KMS-11 (cell line): Measurements from ENCODE around the gene FBXW12.

Experiments
- H2AFZ ChIP-seq: fragments of 200-600 bp; sonication (generic); 2 replicates; pipeline ENCODE4 v1.6.1; 2016; ENCODE audit warnings: antibody characterized with exemption, mixed run types, low read depth
- H3K27ac ChIP-seq: fragments of 200-600 bp; sonication (generic); 2 replicates; pipeline ENCODE4 v1.6.1; 2016; ENCODE audit warnings: mild to moderate bottlenecking, mixed run types
- H3K27me3 ChIP-seq: fragments of 200-600 bp; sonication (generic); 2 replicates; pipeline ENCODE4 v1.6.1; 2017; ENCODE audit warnings: mild to moderate bottlenecking, low read depth, mixed run types, moderate library complexity; ENCODE audit not compliant: insufficient read depth
- H3K36me3 ChIP-seq: fragments of 200-600 bp; sonication (generic); 2 replicates; pipeline ENCODE4 v1.6.1; 2017; ENCODE audit warnings: mild to moderate bottlenecking, mixed run types; ENCODE audit not compliant: insufficient read depth
- H3K4me1 ChIP-seq: fragments of 200-600 bp; sonication (generic); 2 replicates; pipeline ENCODE4 v1.6.1; 2016; ENCODE audit warnings: mild to moderate bottlenecking, low read depth, mixed run types; ENCODE audit not compliant: poor library complexity, severe bottlenecking
- H3K4me2 ChIP-seq: fragments of 200-600 bp; sonication (generic); 2 replicates; pipeline ENCODE4 v1.7.0; 2016; ENCODE audit warnings: mild to moderate bottlenecking, mixed run types
- H3K4me3 ChIP-seq: fragments of 200-600 bp; sonication (generic); IDR thresholded peaks from 2 replicates; pipeline ENCODE4 v1.6.1; 2017; ENCODE audit warnings: low read depth, low read length, mixed read lengths; ENCODE audit not compliant: insufficient read depth
- H3K79me2 ChIP-seq: fragments of 200-600 bp; sonication (generic); 2 replicates; pipeline ENCODE4 v1.6.1; 2016; ENCODE audit warnings: low read depth, mixed run types; ENCODE audit not compliant: insufficient read depth
- H3K9ac ChIP-seq: fragments of 200-600 bp; sonication (generic); 2 replicates; pipeline ENCODE4 v1.6.1; 2016; ENCODE audit warnings: mild to moderate bottlenecking, mixed run types
- H4K20me1 ChIP-seq: fragments of 200-600 bp; sonication (generic); 2 replicates; pipeline ENCODE4 v1.6.1; 2016; ENCODE audit warnings: mild to moderate bottlenecking, mixed run types; ENCODE audit not compliant: insufficient read depth
- TF ChIP-seq, protein P1 (sequence below): fragments of 200-600 bp; sonication (generic); conservative IDR thresholded peaks from 2 replicates; pipeline ENCODE4 v1.6.1; 2017; ENCODE audit warnings: low read depth, mild to moderate bottlenecking, antibody characterized with exemption, low read length, moderate library complexity, mixed read lengths

The FBXW12 gene

DNA sequence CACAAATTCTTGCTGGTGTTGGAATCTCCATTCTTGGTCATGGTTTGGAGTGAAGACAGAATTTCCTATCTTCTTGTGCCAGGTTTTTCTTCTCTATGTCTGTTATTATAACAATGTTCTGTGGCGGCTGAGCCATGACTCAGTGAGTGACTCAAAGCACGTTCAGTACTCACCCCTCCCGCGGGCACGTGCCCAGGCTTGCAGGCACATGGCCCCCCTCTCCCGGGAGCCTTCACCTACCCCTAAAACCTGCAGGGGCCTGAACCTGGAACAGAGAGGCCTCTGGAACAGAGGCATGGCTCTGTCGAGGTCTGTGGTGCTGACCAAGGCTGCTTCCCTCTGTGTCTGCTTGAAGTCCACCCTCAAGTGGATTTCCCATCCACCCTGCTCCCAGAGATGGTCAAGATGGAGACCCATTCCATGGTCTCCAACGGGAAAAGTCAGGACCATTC is 30.3 kb downstream of the FBXW12 start:
- TF ChIP-seq, protein P1, sequence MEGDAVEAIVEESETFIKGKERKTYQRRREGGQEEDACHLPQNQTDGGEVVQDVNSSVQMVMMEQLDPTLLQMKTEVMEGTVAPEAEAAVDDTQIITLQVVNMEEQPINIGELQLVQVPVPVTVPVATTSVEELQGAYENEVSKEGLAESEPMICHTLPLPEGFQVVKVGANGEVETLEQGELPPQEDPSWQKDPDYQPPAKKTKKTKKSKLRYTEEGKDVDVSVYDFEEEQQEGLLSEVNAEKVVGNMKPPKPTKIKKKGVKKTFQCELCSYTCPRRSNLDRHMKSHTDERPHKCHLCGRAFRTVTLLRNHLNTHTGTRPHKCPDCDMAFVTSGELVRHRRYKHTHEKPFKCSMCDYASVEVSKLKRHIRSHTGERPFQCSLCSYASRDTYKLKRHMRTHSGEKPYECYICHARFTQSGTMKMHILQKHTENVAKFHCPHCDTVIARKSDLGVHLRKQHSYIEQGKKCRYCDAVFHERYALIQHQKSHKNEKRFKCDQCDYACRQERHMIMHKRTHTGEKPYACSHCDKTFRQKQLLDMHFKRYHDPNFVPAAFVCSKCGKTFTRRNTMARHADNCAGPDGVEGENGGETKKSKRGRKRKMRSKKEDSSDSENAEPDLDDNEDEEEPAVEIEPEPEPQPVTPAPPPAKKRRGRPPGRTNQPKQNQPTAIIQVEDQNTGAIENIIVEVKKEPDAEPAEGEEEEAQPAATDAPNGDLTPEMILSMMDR: no peak
- Histone ChIP-seq H3K27me3 (no peaks in the 10 kb centered on the region), H3K4me2 (no peak overlapping the region), H4K20me1 (no peaks in the 10 kb centered on the region), H3K27ac (no peak overlapping the region), H3K4me3 (no peak overlapping the region), H3K79me2 (no peaks in the 10 kb centered on the region), H3K9ac (no peak overlapping the region), H3K36me3 (no peaks in the 10 kb centered on the region), H3K4me1 (no peaks in the 10 kb centered on the region), H2AFZ (no peak overlapping the region)

DNA sequence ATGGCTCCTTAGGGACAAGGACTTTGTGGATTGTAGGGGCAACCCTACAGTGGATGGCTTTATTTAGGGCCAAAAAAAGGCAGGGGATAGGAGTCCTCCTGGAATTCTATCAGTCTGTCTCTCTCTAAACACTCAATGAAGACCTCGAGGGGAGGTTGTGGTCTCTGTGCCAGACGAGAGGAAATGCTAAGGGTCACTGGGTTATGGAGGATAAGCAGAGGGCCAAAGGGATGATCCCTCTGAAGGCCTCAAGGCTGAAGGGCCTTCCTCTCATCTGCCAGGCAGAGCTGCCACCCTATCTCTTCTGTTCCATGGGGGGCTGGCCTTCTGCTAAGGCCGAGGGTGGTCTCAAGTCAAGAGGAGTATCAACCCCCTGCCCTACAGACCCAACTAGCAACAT is 30.9 kb downstream of the FBXW12 start:
- no peak overlapping the region for H3K27ac ChIP-seq
- no peak overlapping the region for H3K4me2 ChIP-seq
- no peak overlapping the region for H3K9ac ChIP-seq
- H3K4me3 ChIP-seq: no peak overlapping the region
- H3K4me1 ChIP-seq: no peaks in the 10 kb centered on the region
- H3K36me3 ChIP-seq: no peaks in the 10 kb centered on the region
- no peaks in the 10 kb centered on the region for H3K27me3 ChIP-seq
- no peak overlapping the region for H2AFZ ChIP-seq
- no peaks in the 10 kb centered on the region for H4K20me1 ChIP-seq
- TF ChIP-seq, protein P1: no peak
- H3K79me2 ChIP-seq: no peaks in the 10 kb centered on the region

DNA sequence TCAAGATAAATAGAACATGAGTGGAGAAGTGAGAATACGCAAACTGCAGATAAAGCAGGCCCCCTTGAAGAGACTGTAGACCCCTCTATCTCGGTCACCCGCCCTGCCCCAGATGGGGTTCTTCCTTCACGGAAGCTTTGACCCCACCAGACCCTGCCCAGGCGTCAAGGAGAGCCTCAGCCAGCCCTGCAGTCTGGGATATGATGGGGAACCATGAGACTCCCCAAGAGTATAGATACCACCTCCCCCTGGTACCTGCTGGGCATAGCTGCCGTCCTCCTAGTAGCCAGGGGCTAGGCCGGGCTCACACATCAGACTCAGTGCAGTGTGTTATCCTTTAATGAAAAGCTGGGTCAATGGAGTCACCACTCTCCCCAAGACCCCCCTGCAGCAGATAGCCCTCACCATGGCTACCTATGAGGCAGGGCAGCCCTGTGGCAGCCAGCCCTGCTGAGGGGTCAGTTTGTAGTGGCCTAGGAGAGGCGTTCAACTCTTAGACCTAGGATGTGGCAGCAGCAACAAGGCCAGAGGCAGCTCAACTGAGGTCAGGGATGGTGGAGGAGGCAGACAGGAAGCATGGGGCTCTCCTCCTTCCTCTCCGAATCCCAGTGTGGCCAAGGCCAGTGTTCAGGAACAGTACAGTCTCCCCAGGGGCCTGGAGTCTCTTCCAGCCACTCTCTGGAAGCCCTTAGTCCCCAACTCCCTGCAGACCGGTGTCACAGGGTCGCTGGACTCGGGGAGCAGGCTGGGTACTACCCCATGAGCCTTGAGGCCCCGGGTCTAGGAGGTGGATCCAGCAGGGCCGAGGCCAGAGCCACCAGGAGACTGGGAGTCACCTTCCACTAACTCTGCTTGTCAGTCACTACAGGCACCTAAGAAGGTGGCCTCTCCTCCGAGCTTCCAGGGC is 31.8 kb downstream of the FBXW12 start:
- Histone ChIP-seq H4K20me1 (no peaks in the 10 kb centered on the region), H3K9ac (no peak overlapping the region), H3K79me2 (no peaks in the 10 kb centered on the region), H3K4me3 (no peak overlapping the region), H3K4me1 (no peaks in the 10 kb centered on the region), H3K36me3 (no peaks in the 10 kb centered on the region), H3K4me2 (no peak overlapping the region), H3K27ac (no peak overlapping the region), H3K27me3 (no peaks in the 10 kb centered on the region), H2AFZ (no peak overlapping the region)
- TF ChIP-seq, protein P1: no peak

DNA sequence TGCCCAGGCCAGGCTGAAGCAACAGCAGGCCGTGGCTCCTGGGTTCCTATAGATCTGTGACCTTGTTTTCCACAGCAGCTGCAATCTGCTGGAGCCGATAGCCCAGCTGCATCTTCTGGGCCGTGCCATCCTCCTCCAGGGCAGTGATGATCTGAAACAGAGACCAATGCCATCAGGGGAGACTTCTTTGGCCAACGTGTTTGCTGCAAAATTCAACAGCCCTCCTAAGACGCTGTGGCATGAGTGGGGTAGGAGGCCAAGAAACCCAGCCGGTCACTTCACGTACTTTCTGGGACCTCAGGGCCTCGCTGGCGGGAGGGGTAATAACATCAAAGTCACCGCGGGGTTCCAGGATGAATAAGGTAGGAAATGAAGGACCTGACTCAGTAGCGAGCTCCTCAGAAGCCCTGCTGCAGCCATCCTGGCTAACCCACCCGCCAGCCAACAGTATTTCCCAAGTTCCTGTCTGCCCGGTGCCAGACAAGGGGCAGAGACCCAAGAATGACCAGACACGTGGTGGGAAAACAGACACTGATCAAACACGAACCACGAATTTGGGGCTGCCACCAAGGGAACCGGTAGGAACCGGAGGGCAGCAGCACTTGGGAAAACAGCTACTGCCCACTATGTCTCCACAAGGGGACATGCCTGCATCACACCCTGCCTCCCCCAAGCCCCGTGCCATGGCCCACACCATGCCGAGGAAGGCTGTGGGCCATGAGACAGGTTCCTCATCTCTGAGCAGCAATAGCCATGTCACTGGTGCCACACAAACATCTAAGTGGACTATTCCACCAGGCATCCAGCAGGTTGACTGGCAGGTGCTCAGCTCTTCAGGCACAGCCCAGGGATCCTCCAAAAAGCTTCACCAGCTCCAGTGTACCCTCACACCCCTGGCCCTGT is 32.7 kb downstream of the FBXW12 start:
- H3K36me3 ChIP-seq: no peaks in the 10 kb centered on the region
- H3K79me2 ChIP-seq: no peaks in the 10 kb centered on the region
- no peaks in the 10 kb centered on the region for H3K27me3 ChIP-seq
- H3K4me2 ChIP-seq: no peak overlapping the region
- H2AFZ ChIP-seq: no peak overlapping the region
- TF ChIP-seq, protein P1: no peak
- no peak overlapping the region for H3K4me3 ChIP-seq
- H3K4me1 ChIP-seq: no peaks in the 10 kb centered on the region
- no peaks in the 10 kb centered on the region for H4K20me1 ChIP-seq
- H3K27ac ChIP-seq: no peak overlapping the region
- no peak overlapping the region for H3K9ac ChIP-seq
